ENCODE results near the gene HSD17B4. TPM values are rescaled to one million over a fixed set of nuclear protein-coding genes. Genes with fewer than 3 reads are reported as not detected.
"Not testable (repeated sequence)": the region's sequence is repeated elsewhere in the genome, so short reads cannot be mapped to it uniquely, and the experiment has no call there.

HSD17B4 gene
- polyA plus RNA-seq, 3 donors: 201 to 227 (median 216) TPM

- DNase-seq (ENCODE audit: extremely low read depth in 1 of 11, low read depth in 9 of 11, low spot score in 4 of 11): no peak
Observed at GRCh38 chr5:119454171-119454570, 1.9 kb downstream of the HSD17B4 start.

GRCh38 chr5:119458911-119459632, 6.8 kb downstream of the HSD17B4 start:
- no peak for DNase-seq (ENCODE audit: extremely low read depth in 1 of 11, low read depth in 9 of 11, low spot score in 4 of 11)

- no peak for DNase-seq (ENCODE audit: extremely low read depth in 1 of 11, low read depth in 9 of 11, low spot score in 4 of 11)
Observed at GRCh38 chr5:119465640-119466039, 13.3 kb downstream of the HSD17B4 start.

GRCh38 chr5:119468286-119468685, 16.0 kb downstream of the HSD17B4 start:
- no peak for DNase-seq (ENCODE audit: extremely low read depth in 1 of 11, low read depth in 9 of 11, low spot score in 4 of 11)

- no peak for DNase-seq (ENCODE audit: extremely low read depth in 1 of 11, low read depth in 9 of 11, low spot score in 4 of 11)
Observed at GRCh38 chr5:119470105-119470763, 17.9 kb downstream of the HSD17B4 start.

- peak in 9 of 11 donors; percentile 3 to 43 (median 20) for DNase-seq (ENCODE audit: extremely low read depth in 1 of 11, low read depth in 9 of 11, low spot score in 4 of 11)
Observed at GRCh38 chr5:119470851-119471451, 18.7 kb downstream of the HSD17B4 start.

- DNase-seq (ENCODE audit: extremely low read depth in 1 of 11, low read depth in 9 of 11, low spot score in 4 of 11): no peak
Observed at GRCh38 chr5:119473241-119473640, 20.9 kb downstream of the HSD17B4 start.

- no peak for DNase-seq (ENCODE audit: extremely low read depth in 1 of 11, low read depth in 9 of 11, low spot score in 4 of 11)
Observed at GRCh38 chr5:119476341-119476740, 24.0 kb downstream of the HSD17B4 start.

GRCh38 chr5:119478781-119479180, 26.5 kb downstream of the HSD17B4 start:
- no peak for DNase-seq (ENCODE audit: extremely low read depth in 1 of 11, low read depth in 9 of 11, low spot score in 4 of 11)

- DNase-seq (ENCODE audit: extremely low read depth in 1 of 11, low read depth in 9 of 11, low spot score in 4 of 11): not testable (repeated sequence)
Observed at GRCh38 chr5:119480629-119481028, 28.3 kb downstream of the HSD17B4 start.

- DNase-seq (ENCODE audit: extremely low read depth in 1 of 11, low read depth in 9 of 11, low spot score in 4 of 11): no peak
Observed at GRCh38 chr5:119483155-119483554, 30.9 kb downstream of the HSD17B4 start.

- no peak for DNase-seq (ENCODE audit: extremely low read depth in 1 of 11, low read depth in 9 of 11, low spot score in 4 of 11)
Observed at GRCh38 chr5:119484884-119485283, 32.6 kb downstream of the HSD17B4 start.

- DNase-seq (ENCODE audit: extremely low read depth in 1 of 11, low read depth in 9 of 11, low spot score in 4 of 11): no peak
Observed at GRCh38 chr5:119501671-119502179, 49.4 kb downstream of the HSD17B4 start.

GRCh38 chr5:119503939-119504338, 51.6 kb downstream of the HSD17B4 start:
- not testable (repeated sequence) for DNase-seq (ENCODE audit: extremely low read depth in 1 of 11, low read depth in 9 of 11, low spot score in 4 of 11)

- DNase-seq (ENCODE audit: extremely low read depth in 1 of 11, low read depth in 9 of 11, low spot score in 4 of 11): no peak
Observed at GRCh38 chr5:119512277-119512676, 60.0 kb downstream of the HSD17B4 start.

GRCh38 chr5:119515192-119515591, 62.9 kb downstream of the HSD17B4 start:
- DNase-seq (ENCODE audit: extremely low read depth in 1 of 11, low read depth in 9 of 11, low spot score in 4 of 11): no peak

- not testable (repeated sequence) for DNase-seq (ENCODE audit: extremely low read depth in 1 of 11, low read depth in 9 of 11, low spot score in 4 of 11)
Observed at GRCh38 chr5:119517115-119517514, 64.8 kb downstream of the HSD17B4 start.

- DNase-seq (ENCODE audit: extremely low read depth in 1 of 11, low read depth in 9 of 11, low spot score in 4 of 11): no peak
Observed at GRCh38 chr5:119521232-119521631, 68.9 kb downstream of the HSD17B4 start.

GRCh38 chr5:119522841-119523240, 70.5 kb downstream of the HSD17B4 start:
- no peak for DNase-seq (ENCODE audit: extremely low read depth in 1 of 11, low read depth in 9 of 11, low spot score in 4 of 11)

GRCh38 chr5:119524485-119524884, 72.2 kb downstream of the HSD17B4 start:
- no peak for DNase-seq (ENCODE audit: extremely low read depth in 1 of 11, low read depth in 9 of 11, low spot score in 4 of 11)

Measured in renal cortex interstitium (tissue), 11 donors.